ENCODE measurements around the gene ARID3A.

Gene ARID3A

GRCh38 chr19:932648-933552 is 7.1 kb downstream of the ARID3A start:
- peak; percentile 75 for DNase-seq (ENCODE audit: low read depth)

GRCh38 chr19:933553-933882 is 7.7 kb downstream of the ARID3A start:
- no peak for DNase-seq (ENCODE audit: low read depth)

GRCh38 chr19:934197-934840 is 8.5 kb downstream of the ARID3A start:
- DNase-seq (ENCODE audit: low read depth) = no peak

GRCh38 chr19:934865-935479 is 9.1 kb downstream of the ARID3A start:
- no peak for DNase-seq (ENCODE audit: low read depth)

GRCh38 chr19:936175-936546 is 10.3 kb downstream of the ARID3A start:
- no peak for DNase-seq (ENCODE audit: low read depth)

- no peak for DNase-seq (ENCODE audit: low read depth)
Observed at GRCh38 chr19:937259-937694, 11.4 kb downstream of the ARID3A start.

GRCh38 chr19:938233-938923 is 12.5 kb downstream of the ARID3A start:
- DNase-seq (ENCODE audit: low read depth) = no peak

GRCh38 chr19:939439-939838 is 13.6 kb downstream of the ARID3A start:
- no peak for DNase-seq (ENCODE audit: low read depth)

- DNase-seq (ENCODE audit: low read depth) = no peak
Observed at GRCh38 chr19:939922-940321, 14.1 kb downstream of the ARID3A start.

- no peak for DNase-seq (ENCODE audit: low read depth)
Observed at GRCh38 chr19:940591-941291, 14.9 kb downstream of the ARID3A start.

- DNase-seq (ENCODE audit: low read depth) = no peak
Observed at GRCh38 chr19:941292-942132, 15.7 kb downstream of the ARID3A start.

GRCh38 chr19:942133-942645 is 16.4 kb downstream of the ARID3A start:
- DNase-seq (ENCODE audit: low read depth) = no peak

GRCh38 chr19:943551-944170 is 17.8 kb downstream of the ARID3A start:
- no peak for DNase-seq (ENCODE audit: low read depth)

GRCh38 chr19:944171-944567 is 18.3 kb downstream of the ARID3A start:
- DNase-seq (ENCODE audit: low read depth) = no peak

GRCh38 chr19:944663-945241 is 18.9 kb downstream of the ARID3A start:
- no peak for DNase-seq (ENCODE audit: low read depth)

GRCh38 chr19:945401-946252 is 19.8 kb downstream of the ARID3A start:
- no peak for DNase-seq (ENCODE audit: low read depth)

GRCh38 chr19:947090-947706 is 21.4 kb downstream of the ARID3A start:
- no peak for DNase-seq (ENCODE audit: low read depth)

- no peak for DNase-seq (ENCODE audit: low read depth)
Observed at GRCh38 chr19:947707-948539, 22.1 kb downstream of the ARID3A start.

Measured in non-pigmented ciliary epithelial cell (primary cell).